ENCODE results near the gene GPD1L.

DNA sequence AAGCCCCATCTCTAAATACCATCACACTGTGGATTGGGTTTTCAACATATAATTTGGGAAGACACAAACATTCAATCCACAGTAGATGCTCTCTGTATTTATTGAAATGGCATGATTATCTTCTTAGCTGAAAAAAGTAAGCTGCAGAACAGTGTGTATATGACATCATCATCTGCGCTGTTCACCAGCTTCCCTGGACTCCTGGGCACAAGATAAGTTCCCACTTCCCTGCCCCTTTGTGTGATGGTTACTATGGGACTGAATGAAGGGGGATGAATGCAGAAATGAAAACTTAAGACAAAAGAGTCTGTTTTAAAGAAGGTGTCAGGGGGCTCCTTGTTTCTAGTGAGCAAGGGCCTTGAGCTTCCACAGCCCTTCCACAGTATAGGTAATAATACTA, 20.0 kb upstream of the GPD1L start:
- no peak for TF ChIP-seq EZH2 (IDR thresholded peaks at IDR 0.05; ENCODE audit: low read length)
- TF ChIP-seq, protein P1, sequence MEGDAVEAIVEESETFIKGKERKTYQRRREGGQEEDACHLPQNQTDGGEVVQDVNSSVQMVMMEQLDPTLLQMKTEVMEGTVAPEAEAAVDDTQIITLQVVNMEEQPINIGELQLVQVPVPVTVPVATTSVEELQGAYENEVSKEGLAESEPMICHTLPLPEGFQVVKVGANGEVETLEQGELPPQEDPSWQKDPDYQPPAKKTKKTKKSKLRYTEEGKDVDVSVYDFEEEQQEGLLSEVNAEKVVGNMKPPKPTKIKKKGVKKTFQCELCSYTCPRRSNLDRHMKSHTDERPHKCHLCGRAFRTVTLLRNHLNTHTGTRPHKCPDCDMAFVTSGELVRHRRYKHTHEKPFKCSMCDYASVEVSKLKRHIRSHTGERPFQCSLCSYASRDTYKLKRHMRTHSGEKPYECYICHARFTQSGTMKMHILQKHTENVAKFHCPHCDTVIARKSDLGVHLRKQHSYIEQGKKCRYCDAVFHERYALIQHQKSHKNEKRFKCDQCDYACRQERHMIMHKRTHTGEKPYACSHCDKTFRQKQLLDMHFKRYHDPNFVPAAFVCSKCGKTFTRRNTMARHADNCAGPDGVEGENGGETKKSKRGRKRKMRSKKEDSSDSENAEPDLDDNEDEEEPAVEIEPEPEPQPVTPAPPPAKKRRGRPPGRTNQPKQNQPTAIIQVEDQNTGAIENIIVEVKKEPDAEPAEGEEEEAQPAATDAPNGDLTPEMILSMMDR (optimal IDR thresholded peaks at IDR 0.05 in 1 of 3, IDR thresholded peaks at IDR 0.05 in 1 of 3, conservative IDR thresholded peaks at IDR 0.05 in 1 of 3; ENCODE audit: extremely low read depth in 1 of 3, insufficient read depth in 2 of 3, low read length in 3 of 3) = no peak

All from keratinocyte (primary cell).